H9 (cell line): ENCODE data around the gene WNT7B. TPM values are rescaled to one million over a fixed set of nuclear protein-coding genes. Genes with fewer than 3 reads are reported as not detected.

Experiments used
- DNase-seq: peaks from one replicate; pipeline ENCODE4 v3.0.0-alpha.2; 2017
- H2AFZ ChIP-seq: one replicate; pipeline ENCODE4 v1.6.1; 2013; ENCODE audit warnings: mild to moderate bottlenecking, low read length, control low read depth, moderate library complexity
- H2AK5ac ChIP-seq: 2 replicates; pipeline ENCODE4 v1.6.1; 2013; ENCODE audit warnings: low read length, control low read depth, mixed read lengths; ENCODE audit not compliant: insufficient read length
- H2BK120ac ChIP-seq: one replicate; pipeline ENCODE4 v1.6.1; 2013; ENCODE audit warnings: low read depth, mild to moderate bottlenecking, low read length, control low read depth, inconsistent platforms; ENCODE audit not compliant: poor library complexity, severe bottlenecking
- H2BK12ac ChIP-seq: 2 replicates; pipeline ENCODE4 v1.6.1; 2013; ENCODE audit warnings: low read length, control low read depth, mixed read lengths, low read depth; ENCODE audit not compliant: insufficient read length
- H2BK15ac ChIP-seq: 2 replicates; pipeline ENCODE4 v1.6.1; 2013; ENCODE audit warnings: low read depth, low read length, control low read depth
- H2BK20ac ChIP-seq: one replicate; pipeline ENCODE4 v1.6.1; 2013; ENCODE audit warnings: low read depth, mild to moderate bottlenecking, low read length, control low read depth, inconsistent platforms; ENCODE audit not compliant: poor library complexity, severe bottlenecking
- H2BK5ac ChIP-seq: 2 replicates; pipeline ENCODE4 v1.6.1; 2013; ENCODE audit warnings: low read length, control low read depth, mixed read lengths; ENCODE audit not compliant: insufficient read length
- H3K14ac ChIP-seq: 2 replicates; pipeline ENCODE4 v1.6.1; 2013; ENCODE audit warnings: low read length, control low read depth; ENCODE audit not compliant: insufficient read depth
- H3K18ac ChIP-seq: 2 replicates; pipeline ENCODE4 v1.6.1; 2013; ENCODE audit warnings: low read depth, mild to moderate bottlenecking, mixed read lengths, low read length, control low read depth; ENCODE audit not compliant: insufficient read length
- H3K23ac ChIP-seq: 2 replicates; pipeline ENCODE4 v1.6.1; 2013; ENCODE audit warnings: low read length, control low read depth, mixed read lengths, low read depth; ENCODE audit not compliant: insufficient read length
- H3K23me2 ChIP-seq: 2 replicates; pipeline ENCODE4 v1.6.1; 2013; ENCODE audit warnings: low read depth, mild to moderate bottlenecking, mixed read lengths, low read length, control low read depth; ENCODE audit not compliant: insufficient read length, poor library complexity, severe bottlenecking
- H3K27ac ChIP-seq: 2 replicates; pipeline ENCODE4 v1.5.1; 2013; ENCODE audit warnings: low read length, control low read depth, mixed read lengths, low read depth; ENCODE audit not compliant: insufficient read length
- H3K27me3 ChIP-seq: 2 replicates; pipeline ENCODE4 v1.6.1; 2013; ENCODE audit warnings: low read length, control low read depth, inconsistent platforms; ENCODE audit not compliant: insufficient read depth
- H3K4ac ChIP-seq: 2 replicates; pipeline ENCODE4 v1.6.1; 2013; ENCODE audit warnings: low read depth, mild to moderate bottlenecking, control low read depth, inconsistent platforms, low read length, moderate library complexity
- H3K4me1 ChIP-seq: 2 replicates; pipeline ENCODE4 v1.6.1; 2013; ENCODE audit warnings: low read length, control low read depth, inconsistent platforms; ENCODE audit not compliant: insufficient read depth
- H3K4me2 ChIP-seq: 2 replicates; pipeline ENCODE4 v1.6.1; 2013; ENCODE audit warnings: low read length, control low read depth, mixed read lengths; ENCODE audit not compliant: insufficient read length, insufficient read depth
- H3K56ac ChIP-seq: 2 replicates; pipeline ENCODE4 v1.6.1; 2013; ENCODE audit warnings: low read depth, mild to moderate bottlenecking, mixed read lengths, low read length, control low read depth; ENCODE audit not compliant: insufficient read length
- H3K79me1 ChIP-seq: 2 replicates; pipeline ENCODE4 v1.6.1; 2013; ENCODE audit warnings: low read depth, mild to moderate bottlenecking, moderate library complexity, low read length, control low read depth, inconsistent platforms; ENCODE audit not compliant: insufficient read depth, poor library complexity, severe bottlenecking
- H3K79me2 ChIP-seq: 2 replicates; pipeline ENCODE4 v1.6.1; 2013; ENCODE audit warnings: low read length, control low read depth, inconsistent platforms; ENCODE audit not compliant: insufficient read depth
- H3K9ac ChIP-seq: 2 replicates; pipeline ENCODE4 v1.6.1; 2013; ENCODE audit warnings: low read length, control low read depth, mixed read lengths; ENCODE audit not compliant: insufficient read length; ENCODE audit errors: extremely low read depth
- H3K9me3 ChIP-seq: one replicate; pipeline ENCODE4 v1.6.1; 2013; ENCODE audit warnings: low read depth, low read length, inconsistent platforms; ENCODE audit not compliant: control insufficient read depth
- H3T11ph ChIP-seq: one replicate; pipeline ENCODE4 v1.6.1; 2013; ENCODE audit warnings: mild to moderate bottlenecking, low read length, control low read depth, inconsistent platforms
- H4K20me1 ChIP-seq: one replicate; pipeline ENCODE4 v1.6.1; 2013; ENCODE audit not compliant: control insufficient read depth, insufficient read length, insufficient read depth
- H4K5ac ChIP-seq: 2 replicates; pipeline ENCODE4 v1.6.1; 2013; ENCODE audit warnings: low read depth, mild to moderate bottlenecking, mixed read lengths, low read length, control low read depth; ENCODE audit not compliant: insufficient read length
- H4K8ac ChIP-seq: replicated peaks from 2 replicates; pipeline ENCODE4 v1.6.1; 2013; ENCODE audit warnings: low read length, control low read depth, mixed read lengths, low read depth; ENCODE audit not compliant: insufficient read length
- H4K91ac ChIP-seq: 2 replicates; pipeline ENCODE4 v1.6.1; 2013; ENCODE audit warnings: low read depth, mild to moderate bottlenecking, moderate library complexity, mixed read lengths, low read length, control low read depth; ENCODE audit not compliant: insufficient read length
- H3K27ac Mint-ChIP-seq, 3 experiments: 2 replicates in 2 of 3; 3 replicates in 1 of 3; pipeline ENCODE4 v1.8.0; 2020 to 2021; ENCODE audit warnings: mixed read lengths in 3 of 3, mild to moderate bottlenecking in 1 of 3, moderate library complexity in 1 of 3
- H3K27me3 Mint-ChIP-seq: 2 replicates; pipeline ENCODE4 v1.8.0; 2021; ENCODE audit warnings: low read depth, mild to moderate bottlenecking, moderate library complexity, mixed read lengths
- H3K36me3 Mint-ChIP-seq, 3 experiments: 2 replicates in 2 of 3; 3 replicates in 1 of 3; pipeline ENCODE4 v1.8.0; 2020 to 2021; ENCODE audit warnings: low read depth in 3 of 3, mixed read lengths in 3 of 3; ENCODE audit not compliant: insufficient read depth in 1 of 3
- H3K4me1 Mint-ChIP-seq, 2 experiments: 2 replicates each; pipeline ENCODE4 v1.8.0; 2020; ENCODE audit warnings: mixed read lengths in 2 of 2
- H3K4me3 Mint-ChIP-seq, 2 experiments: 2 replicates in 1 of 2; 3 replicates in 1 of 2; pipeline ENCODE4 v1.8.0; 2020 to 2021; ENCODE audit warnings: mild to moderate bottlenecking in 2 of 2, mixed read lengths in 2 of 2, moderate library complexity in 1 of 2
- H3K9me3 Mint-ChIP-seq, 2 experiments: 2 replicates in 1 of 2; 3 replicates in 1 of 2; pipeline ENCODE4 v1.8.0; 2020; ENCODE audit warnings: mild to moderate bottlenecking in 2 of 2, mixed read lengths in 2 of 2, moderate library complexity in 1 of 2
- WGBS: extraction: QIAGEN DNeasy Blood & Tissue Kit; methylation state at CpG from one replicate; pipeline ENCODE4 v1.1.7; 2013; ENCODE audit warnings: missing lambda C conversion rate, low lambda C conversion rate, mixed read lengths; ENCODE audit not compliant: insufficient read length; ENCODE audit errors: extremely low coverage; 5-methylcytosine and 5-hydroxymethylcytosine counted together
- total RNA-seq: library from RNA; stranded (reverse); gene quantifications from 2 replicates; pipeline ENCODE4 v1.2.1, GENCODE V29; 2021
- TF ChIP-seq, protein P1 (sequence below): fragments of 200-600 bp; sonication (generic); conservative IDR thresholded peaks from 3 replicates; pipeline ENCODE4 v1.8.0; 2021; ENCODE audit warnings: antibody characterized with exemption, mild to moderate bottlenecking

The WNT7B gene
- total RNA-seq, 1 experiment from 2014 or later: 0.09 TPM

DNA sequence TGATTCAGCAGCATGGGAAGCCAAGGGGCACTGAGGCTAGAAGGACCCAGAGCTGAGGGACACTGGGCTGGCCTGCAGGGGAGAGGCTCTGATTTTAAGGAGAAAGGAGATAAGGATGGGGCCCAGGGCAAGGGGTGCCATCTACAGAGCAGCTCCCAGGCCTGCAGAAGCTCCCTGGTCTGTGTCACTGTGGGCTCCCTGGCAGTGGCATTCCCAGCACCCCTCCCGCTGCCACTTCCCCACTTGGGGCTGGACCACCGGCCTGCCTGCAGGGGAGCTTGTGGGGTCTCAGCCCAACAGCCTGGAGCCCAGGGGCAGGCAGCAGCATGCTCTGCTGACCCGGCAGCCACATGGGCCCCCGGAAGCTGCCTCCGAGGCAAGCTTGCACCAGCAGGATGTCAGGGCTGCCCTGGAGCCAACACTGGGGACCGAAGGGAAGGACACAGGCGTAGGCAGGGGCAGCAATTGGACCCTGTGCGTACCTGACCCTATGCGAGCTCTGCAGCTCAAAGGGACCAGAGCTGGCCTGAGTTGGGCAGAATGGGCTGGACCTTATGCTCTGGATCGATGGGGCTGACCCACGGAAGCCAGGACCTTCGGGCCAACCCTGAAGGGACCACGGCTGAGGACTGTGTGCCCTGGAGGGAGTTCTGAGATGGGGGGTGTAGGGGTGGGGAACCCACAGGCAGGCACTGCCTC lies 35.4 kb upstream of the WNT7B start:
- Histone ChIP-seq H3K4me2 (no peak overlapping the region), H2BK12ac (no peak overlapping the region), H2BK5ac (no peak overlapping the region), H3K23me2 (peaks cover 4% of the 10 kb centered on the region), H3K18ac (peak overlapping the region; percentile 34), H3K79me2 (no peaks in the 10 kb centered on the region), H4K91ac (no peak overlapping the region), H4K20me1 (no peaks in the 10 kb centered on the region), H4K5ac (no peak overlapping the region), H2BK20ac (no peak overlapping the region), H3K56ac (no peak overlapping the region), H2AFZ (no peak overlapping the region), H3K27me3 (no peaks in the 10 kb centered on the region), H4K8ac (no peak overlapping the region), H3K27ac (no peak overlapping the region), H3K9me3 (no peaks in the 10 kb centered on the region), H3K9ac (no peak overlapping the region), H3K79me1 (no peaks in the 10 kb centered on the region), H2BK15ac (no peak overlapping the region), H2BK120ac (no peak overlapping the region), H3K14ac (no peak overlapping the region), H3T11ph (no peak overlapping the region), H3K4ac (no peak overlapping the region), H3K4me1 (no peaks in the 10 kb centered on the region), H2AK5ac (no peak overlapping the region), H3K23ac (no peak overlapping the region)
- Mint-ChIP-seq H3K27ac (peak overlapping the region in 1 of 3 experiments; percentile 47; a peak in 1 of 7 replicates), H3K27me3 (peaks cover 6% of the 10 kb centered on the region; the same call in 1 of the 2 replicates), H3K4me3 (peak overlapping the region in 1 of 2 experiments; percentile 48; a peak in 1 of 5 replicates), H3K36me3 (no peaks in the 10 kb centered on the region), H3K9me3 (no peaks in the 10 kb centered on the region; a peak in 1 of 5 replicates), H3K4me1 (peaks cover 11 to 13% of the 10 kb centered on the region in 2 experiments)
- no CpG with 5 or more reads among the region's 13 CpGs for WGBS
- TF ChIP-seq, protein P1, sequence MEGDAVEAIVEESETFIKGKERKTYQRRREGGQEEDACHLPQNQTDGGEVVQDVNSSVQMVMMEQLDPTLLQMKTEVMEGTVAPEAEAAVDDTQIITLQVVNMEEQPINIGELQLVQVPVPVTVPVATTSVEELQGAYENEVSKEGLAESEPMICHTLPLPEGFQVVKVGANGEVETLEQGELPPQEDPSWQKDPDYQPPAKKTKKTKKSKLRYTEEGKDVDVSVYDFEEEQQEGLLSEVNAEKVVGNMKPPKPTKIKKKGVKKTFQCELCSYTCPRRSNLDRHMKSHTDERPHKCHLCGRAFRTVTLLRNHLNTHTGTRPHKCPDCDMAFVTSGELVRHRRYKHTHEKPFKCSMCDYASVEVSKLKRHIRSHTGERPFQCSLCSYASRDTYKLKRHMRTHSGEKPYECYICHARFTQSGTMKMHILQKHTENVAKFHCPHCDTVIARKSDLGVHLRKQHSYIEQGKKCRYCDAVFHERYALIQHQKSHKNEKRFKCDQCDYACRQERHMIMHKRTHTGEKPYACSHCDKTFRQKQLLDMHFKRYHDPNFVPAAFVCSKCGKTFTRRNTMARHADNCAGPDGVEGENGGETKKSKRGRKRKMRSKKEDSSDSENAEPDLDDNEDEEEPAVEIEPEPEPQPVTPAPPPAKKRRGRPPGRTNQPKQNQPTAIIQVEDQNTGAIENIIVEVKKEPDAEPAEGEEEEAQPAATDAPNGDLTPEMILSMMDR: no peak
- DNase-seq: no peak
